HT1080 (cell line): ENCODE results near the gene CANT1. TPM values are rescaled to one million over a fixed set of nuclear protein-coding genes. Genes with fewer than 3 reads are reported as not detected.
A peak's percentile ranks its signal among the peaks of the same experiment; 100 is the strongest.

Experiments used
- DNase-seq: peaks from one replicate; pipeline ENCODE4 v3.0.0-alpha.2; 2015; ENCODE audit warnings: low read depth
- total RNA-seq: library from RNA; depleted of rRNA; stranded (reverse); fragments of >200 nt; shearing (Covaris generic); gene quantifications from 2 replicates; pipeline ENCODE4 v1.2.3, GENCODE V29; 2014

CANT1 gene
- total RNA-seq, 1 experiment from 2014 or later: 92.2 TPM

DNA sequence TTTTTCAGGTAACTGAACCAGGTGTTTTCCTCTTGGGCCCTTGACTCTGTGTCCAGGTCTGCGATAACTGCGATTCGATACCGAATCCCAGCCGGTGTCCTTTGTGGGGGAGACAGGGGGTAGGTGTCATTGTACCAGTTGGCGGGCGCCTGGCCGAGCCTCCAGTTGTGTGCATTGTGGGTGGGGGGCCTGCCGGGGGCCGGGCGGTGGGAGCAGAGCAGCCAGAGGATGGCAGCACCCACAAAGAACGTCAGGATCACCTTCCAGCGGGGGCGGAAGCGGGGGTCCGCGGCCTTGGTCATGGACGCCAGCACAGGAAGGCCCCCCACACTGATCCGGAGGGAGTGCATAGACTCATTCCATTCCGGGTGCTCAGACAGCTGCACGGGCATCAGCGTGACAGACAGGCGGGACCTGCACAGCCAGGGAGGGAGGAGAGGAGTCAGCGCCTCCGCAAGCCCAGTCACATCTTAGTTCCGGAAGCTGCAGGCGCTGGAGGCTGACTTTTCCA, 12.3 kb downstream of the CANT1 start:
- DNase-seq: no peak

DNA sequence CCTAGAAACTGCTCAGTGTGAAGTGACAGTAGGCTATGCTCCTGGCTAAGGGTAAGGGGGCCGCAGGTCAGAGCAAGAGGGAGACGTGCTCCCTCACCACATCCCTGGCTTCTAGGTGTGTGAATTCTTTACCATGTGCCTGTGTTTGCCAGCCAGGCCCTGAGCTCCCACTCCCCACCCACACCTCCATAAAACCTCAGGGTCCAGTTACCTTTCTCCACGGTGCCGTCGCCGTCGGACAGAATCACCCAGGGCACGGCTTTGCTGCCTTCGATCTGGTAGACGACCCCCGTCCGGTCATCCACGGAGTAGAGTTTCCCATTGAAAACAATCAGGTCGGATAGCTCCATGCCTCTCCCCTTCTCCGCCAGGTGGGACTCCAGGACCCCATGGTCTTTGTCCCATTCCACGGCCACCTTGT, 12.8 kb downstream of the CANT1 start:
- DNase-seq: no peak

DNA sequence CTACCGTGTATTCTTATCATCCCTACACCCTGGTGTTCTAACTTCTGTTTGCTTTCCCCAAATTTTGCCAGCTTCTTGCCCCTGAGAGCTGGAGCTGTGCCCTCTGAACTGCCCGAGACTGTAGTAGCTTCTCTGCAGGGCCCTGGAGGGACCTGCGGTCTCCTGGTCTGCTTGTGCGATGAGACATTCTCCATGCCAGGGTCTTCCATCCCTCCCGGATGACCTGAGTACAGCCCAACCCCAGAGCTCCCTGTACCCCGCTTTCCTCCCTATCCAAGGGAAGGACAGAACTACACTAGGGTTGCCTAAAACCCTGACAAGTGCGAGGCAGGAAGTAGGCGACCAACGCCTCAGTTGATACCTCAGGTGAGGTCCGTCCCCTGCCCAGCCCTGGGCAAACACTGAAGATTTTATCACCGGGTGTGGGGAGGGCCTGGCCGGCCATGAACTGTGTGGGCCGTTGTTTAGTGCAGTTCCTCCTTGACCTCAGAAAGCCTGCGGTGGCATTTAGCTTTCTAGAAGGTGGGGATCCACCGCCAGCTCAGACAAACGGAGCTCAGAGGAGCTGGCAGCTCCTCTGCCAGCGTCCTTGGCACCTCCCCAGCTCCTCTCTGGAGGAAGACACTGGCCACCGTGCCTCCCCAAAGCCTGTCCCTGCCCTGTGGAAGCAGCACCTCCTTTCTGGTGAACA, 13.7 kb downstream of the CANT1 start:
- no peak for DNase-seq

DNA sequence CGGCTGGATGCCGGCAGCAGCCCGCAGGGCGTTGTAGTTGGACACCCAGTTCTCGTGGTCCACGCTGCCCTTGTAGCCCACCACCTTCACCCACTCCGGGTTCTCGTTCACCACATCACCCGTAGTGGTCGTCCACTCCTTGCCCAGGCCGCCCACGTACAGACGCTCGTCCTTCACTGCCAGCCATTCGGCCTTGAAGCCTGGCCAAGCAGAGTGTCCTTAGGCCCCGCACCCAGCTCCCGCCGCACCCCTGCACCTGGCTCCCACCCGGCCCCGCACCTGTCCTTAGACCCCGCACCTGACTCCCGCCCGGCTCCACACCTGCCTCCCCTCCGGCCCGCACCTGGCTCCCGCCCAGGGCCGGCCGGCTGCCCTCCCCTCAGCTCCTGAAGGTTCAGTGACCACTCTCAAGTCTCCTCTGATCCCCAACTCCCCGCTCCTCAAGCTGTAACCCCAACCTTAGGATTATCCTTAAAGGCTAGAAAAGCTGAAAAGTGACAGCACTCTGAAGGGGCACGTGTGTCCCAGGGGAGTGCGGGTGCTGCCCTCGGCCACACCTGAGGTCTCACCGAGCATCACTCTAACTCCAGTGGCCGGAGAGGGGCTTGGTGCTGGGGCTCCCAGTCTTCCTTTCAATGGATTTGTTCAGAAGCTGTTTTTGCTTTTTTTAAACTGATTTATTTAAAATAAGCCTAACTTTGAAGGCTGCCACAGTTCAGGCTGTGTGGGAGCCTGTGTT, 14.4 kb downstream of the CANT1 start:
- DNase-seq: no peak

DNA sequence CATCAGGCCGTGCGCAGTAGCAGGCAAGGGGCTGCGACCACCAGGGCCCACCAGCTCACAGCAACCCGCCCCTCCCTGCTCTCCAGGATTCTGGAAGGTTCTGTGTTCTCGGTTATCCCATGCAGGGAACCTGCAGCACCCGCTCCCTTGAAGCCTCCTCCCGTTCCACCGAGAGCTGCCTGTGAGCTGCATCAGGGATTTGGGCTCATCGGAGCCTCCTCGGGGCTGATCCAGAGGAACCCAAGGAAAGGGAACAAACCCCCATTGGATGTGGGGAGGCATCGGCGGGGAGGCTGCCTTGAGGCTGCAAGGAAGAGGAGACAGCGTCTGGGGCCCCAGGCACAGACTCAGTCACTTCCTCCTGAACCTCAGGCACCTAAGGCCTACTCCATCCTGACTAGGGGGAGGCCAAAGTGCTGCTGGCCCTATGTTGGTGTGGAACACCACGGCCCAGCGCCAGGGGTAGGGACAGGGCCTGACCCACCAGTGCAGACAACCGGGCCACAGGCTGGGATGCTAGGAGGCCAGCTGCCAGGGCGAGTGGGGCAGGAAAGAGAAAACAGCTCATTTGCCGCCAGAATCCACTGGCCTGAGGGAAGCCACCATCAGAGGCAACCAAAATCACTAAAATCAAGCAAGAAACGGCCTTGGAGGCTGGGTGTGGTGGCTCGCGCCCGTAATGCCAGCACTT, 15.4 kb downstream of the CANT1 start:
- DNase-seq: no peak

DNA sequence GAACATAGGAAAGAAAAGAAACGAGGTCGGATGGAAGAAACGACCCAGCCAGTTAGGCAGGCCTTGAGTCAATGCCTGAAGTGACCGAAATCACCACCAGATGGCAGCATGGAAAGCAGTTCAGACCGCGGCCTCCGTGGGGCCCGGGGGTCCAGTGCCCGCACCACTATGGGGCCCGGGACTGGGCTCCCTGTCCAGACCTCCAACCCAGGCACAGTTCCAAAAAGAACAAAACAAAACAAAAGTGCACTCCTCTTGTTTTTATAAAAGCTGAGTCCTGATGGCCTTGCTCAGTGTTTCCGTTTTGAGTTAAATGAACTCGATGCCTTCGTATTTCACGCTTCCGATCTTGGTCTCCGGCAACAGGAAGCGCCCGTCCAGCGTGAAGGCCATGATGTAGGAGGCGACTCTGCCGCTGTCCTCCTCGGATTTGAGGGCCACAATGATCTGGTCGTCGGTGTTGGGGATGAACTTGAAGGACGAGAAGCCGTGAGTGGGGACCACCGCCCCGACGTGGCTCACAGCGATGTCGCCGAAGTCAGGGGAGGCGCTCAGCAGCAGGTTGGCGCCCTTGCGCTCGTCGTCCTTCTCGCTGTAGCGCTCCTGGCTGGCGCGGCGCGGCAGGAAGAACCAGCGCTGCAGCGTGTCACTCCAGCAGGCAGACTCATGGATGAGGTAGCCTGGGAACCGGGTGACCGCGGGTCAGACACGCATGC, 16.2 kb downstream of the CANT1 start:
- no peak for DNase-seq

DNA sequence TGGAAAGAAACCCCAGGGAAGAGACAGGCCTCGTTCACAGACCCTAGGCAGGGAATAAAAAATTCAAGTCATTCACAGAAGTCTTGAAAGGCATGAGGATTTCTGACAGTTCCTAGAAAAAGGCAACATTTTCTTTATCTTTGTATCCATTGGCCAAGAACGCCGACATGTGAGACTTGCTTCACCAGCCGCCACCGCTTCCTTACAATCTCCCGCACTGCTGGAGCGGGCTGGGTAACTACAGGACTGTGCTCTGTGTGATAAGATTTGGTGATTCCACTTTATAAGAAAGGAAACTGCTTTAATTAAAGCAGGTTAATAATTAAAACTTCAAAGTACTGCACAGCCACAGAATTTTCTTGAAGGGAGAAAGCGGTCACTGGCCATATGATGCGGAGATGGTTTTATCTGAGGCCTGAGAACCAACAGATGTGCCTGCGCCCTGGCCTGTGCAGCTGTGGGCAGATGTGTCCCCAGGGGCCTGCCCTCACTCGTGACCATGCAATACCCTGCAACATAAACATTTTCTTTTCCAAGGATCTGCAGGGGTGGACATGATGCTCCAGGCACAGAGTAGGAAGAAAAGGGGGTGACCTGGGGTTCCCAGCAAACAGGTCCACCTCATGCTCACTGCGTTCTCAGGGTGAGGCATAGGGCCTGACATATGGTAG, 16.9 kb downstream of the CANT1 start:
- DNase-seq: no peak

DNA sequence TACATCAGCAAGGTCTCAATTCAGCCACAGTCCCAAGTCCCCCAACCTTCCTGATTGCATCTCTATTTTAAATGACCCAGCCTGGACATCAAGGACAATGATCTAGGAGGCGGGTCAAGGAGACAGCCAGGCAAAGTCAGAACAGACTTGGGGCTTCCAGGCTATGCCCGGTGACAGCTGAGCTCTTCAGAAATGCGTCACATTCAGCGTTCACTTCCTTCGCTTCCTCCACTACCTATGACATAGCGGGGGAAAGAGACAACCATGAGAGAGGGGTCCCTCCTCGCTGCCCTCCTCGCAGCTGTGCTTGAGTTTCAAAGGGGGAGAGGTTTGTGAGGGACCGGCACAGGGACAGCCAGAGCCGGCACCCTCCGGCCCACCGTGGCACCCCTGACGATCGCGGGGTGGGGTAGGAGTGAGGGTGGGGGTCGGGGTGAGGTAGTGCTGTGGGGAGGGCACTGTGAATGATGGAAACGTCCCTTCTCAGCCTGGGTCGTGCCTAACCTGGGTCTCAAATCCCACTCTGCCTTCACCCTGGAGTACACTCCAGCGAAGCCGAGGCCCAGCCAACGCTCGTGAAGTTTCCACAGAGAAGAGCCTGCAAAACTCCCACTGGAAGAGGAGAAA, 17.5 kb downstream of the CANT1 start:
- no peak for DNase-seq

DNA sequence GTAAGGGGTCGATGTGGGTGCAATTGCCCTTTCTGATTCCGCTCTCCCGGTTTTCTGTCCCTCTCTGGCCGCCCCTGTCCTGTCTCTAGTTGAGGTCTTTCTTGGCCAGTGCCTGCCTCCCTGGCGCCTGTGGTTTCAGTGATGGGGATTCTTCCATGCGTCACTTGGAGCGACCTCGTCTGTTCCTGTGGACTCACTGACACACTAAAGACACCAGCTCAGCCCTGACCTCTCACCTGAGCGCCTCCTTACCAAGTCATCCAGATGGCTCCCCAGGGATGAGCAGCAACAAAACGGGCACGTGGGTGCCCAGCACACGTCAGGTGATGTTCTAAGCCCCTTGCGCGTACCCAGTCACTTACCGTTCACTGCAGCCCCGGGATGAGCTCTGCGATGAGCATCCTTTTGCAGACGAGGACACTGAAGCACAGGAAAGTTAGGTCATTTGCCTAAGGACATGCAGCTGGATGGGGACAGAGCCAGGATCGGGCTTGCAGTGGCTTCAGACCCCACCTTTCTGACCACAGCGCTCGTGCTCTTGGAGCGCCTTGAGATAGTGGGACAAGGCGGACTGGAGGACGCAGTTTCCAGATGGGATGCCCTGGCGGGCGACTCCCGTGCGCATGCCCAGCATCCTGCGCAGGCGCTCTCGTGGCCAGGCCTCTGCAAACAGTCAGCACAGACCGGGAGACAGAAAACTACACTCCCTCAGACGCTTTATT, 18.4 kb downstream of the CANT1 start:
- DNase-seq: no peak

DNA sequence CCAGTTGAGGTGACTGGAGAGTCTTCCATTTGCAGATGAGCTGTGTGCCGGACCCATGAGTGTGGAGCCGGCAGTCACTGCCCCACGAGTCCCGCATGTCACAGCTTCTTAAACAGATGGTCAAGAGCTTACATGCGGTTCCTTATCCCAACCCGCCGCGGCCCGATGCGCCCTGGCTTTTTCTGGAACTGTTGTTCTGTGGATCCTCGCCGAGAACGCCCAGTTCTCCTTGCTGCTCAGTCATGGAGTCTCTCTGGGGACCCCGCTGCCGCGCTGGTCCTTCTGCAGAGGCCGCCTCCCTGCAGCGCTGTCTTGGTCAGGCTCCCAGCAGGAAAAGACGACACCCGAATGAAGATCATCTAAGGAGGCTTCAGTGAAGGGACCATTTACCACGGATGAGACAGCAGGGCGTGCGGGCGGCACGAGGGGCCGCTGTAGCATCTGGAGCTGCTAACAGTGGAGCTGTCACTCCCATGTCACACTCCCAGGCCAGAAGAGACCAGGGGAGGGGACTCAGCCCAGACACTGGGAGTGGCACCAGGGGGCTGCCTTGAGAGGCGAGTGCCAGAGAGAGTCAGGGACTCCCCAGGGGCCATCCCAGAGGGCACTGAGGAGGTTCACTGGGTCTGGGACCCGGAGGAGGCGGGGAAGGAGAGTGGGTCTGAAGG, 19.1 kb downstream of the CANT1 start:
- DNase-seq: no peak

DNA sequence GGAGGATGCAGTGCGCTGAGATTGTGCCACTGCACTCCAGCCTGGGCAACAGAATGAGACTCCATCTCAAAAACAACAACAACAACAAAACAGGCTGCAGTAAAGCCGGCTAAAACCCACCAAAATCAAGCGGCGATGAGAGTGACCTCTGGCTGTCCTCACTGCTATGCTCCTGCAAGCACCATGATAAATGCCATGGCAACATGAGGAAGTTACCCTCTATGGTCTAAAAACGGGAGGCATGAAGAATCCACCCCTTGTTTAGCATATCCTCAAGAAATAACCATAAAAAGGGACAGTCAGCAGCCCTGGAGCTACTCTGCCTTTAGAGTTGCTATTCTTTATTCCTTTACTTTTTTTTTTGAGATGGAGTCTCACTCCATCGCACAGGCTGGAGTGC, 21.4 kb downstream of the CANT1 start:
- DNase-seq: no peak

DNA sequence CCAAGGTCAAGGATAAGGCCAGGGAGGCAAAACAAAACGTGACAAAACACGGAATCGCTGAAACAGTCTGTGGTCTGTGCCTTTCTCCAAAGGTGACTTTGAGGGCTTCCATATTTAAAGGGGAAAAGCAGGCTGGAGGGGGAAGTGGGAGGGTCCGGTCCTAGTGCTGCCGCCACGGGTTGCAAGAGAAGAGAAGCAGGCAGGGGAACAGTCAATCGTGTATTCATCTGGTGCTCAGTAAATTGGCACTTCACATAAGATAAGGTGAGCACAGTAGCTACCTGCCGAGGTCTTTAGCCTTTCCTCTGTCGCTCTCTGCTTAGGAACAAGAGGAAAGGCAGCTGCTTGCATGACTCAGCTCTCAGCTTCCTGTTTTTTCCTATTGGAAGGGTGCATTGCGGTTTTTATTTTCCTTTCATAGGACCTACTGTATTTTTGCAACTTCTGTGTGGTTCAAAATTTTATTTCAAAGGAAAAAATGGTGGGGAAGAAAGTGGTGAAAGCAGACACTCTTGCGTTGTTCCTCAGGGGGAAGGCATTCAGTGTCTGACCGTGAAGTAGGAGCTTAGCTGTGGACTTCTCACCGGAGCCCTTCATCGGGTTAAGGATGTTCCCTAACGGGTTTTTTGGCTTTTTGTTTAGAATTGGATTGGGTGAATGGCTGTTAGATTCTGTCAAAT, 22.8 kb downstream of the CANT1 start:
- DNase-seq: peak; percentile 80

DNA sequence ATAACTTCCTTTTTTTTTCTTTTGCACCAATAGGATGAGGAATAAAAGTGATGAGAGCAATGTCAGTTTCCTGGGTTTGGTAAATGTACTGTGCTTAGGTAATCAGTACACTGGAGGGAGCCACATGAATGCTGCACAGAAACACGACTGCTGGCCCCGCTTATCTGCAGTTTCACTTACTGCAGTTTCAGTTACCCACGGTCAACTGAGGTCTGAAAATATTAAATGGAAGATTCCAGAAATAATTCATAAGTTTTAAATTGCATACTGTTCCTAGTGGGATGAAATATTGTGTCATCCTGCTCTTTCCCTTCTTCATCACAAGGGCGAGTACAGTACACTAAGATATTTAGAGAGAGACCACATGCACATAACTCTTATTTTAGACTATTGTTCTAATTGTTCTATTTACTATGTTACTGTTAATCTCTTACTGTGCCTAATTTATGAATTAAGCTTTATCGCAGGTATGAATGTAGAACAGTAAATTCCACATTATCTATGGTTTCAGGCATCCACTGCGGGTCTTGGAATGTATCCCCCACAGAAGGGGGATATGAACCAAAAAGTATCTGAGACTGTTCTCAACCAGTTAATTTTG, 23.4 kb downstream of the CANT1 start:
- peak; percentile 33 for DNase-seq

DNA sequence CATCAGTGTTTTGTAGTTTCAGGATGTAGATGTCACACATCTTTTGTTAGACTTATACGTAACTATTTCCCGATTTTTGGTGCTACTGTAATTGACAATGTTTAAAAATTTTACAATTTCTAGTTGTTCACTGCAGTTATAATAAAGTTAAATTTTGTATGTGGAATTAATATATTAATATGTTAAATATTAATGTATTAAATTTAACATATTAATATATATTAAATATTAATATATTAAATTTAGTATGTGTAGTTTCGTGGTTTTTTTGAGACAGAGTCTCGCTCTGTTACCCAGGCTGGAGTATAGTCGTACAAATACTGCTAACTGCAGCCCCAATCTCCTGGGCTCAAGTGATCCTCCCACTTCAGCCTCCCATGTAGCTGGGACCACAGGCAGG, 24.2 kb downstream of the CANT1 start:
- DNase-seq: no peak

DNA sequence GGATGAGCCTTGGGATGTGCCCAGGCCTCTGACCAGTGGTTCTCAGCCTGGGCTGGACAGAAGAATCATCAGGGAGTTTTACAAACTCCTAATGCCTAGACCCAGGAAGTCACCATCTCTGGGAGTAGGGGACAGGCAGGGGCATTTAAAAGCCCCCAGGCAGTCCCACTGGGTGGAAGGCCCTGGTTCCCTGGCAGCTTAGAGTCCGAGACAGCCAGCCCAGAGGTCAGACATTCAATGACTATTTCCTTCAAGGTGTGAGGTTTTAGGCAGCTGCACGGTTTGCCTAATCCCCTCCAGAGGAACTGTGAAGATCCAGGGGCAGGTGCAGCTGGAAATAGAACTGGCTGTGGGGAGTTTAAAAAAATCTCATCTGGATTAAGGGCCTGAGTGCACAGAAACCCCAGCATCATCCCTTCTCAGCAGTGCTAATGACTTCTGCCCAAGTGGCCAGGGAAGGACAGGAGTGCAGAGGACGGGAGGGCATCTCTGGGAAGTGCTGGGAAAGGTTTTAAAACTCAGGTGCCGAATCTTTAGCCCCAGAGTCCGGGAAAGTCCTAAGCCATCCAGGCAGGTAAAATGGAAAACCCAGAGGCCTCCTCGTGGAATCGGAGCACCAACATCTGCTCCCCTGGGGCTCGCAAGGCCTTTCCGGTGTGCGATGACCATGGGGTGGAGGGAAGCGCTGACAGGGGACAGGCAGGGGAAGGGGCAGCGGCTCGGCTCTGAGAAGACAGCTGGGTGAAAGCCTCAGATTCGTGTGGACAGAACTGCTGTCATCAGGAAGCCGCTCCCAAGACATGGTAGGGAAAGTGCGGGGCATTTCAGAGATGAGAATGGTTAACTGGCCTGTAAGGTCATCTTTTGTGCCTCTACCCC, 28.3 kb downstream of the CANT1 start:
- DNase-seq: no peak

DNA sequence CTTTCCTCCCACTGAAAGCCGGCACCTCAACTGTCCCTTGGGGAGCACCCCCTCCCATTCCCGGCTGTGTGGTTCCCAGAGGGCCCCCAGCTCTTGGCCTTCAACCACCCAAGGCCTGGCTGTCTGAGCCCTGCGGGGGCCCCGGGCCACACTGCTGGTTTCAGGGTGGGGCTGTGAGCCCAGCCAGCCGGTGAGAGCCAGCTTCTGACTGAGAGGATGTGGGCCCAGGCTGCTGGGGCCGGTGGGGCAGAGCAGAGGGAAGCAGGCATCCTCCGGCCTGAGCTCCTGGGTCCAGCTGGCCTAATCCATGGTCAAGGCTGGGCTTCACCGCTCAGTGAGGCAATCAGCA, 29.0 kb downstream of the CANT1 start:
- no peak for DNase-seq
